Lower lobe of right lung (tissue), 2 donors: ENCODE results near the gene SMARCC2. TPM values are rescaled to one million over a fixed set of nuclear protein-coding genes. Genes with fewer than 3 reads are reported as not detected.

Source experiments
- ATAC-seq, 2 donors: fragments of 200-7000 bp; cut with Tn5 transposase; one replicate each; pipeline ENCODE4 v1.9.1; 2020 to 2022; ENCODE audit warnings: mild to moderate bottlenecking in 2 of 2, moderate library complexity in 2 of 2
- DNase-seq: peaks from one replicate; pipeline ENCODE4 v3.0.0-alpha.2; 2020
- H3K27ac ChIP-seq: fragments of 200-600 bp; one replicate; pipeline ENCODE4 v1.8.0; 2022
- H3K27me3 ChIP-seq: fragments of 200-600 bp; one replicate; pipeline ENCODE4 v1.8.0; 2022; ENCODE audit warnings: low read depth
- H3K36me3 ChIP-seq: fragments of 200-600 bp; one replicate; pipeline ENCODE4 v1.8.0; 2022; ENCODE audit warnings: mild to moderate bottlenecking
- H3K4me1 ChIP-seq: fragments of 200-600 bp; one replicate; pipeline ENCODE4 v1.8.0; 2022
- H3K4me3 ChIP-seq: fragments of 200-600 bp; one replicate; pipeline ENCODE4 v1.8.0; 2022; ENCODE audit warnings: mild to moderate bottlenecking
- H3K9me3 ChIP-seq: fragments of 200-600 bp; one replicate; pipeline ENCODE4 v1.8.0; 2022
- intact Hi-C: fragments of 100-400 bp; cut with DNase I; formaldehyde crosslinking; loops from one replicate; pipeline ENCODE4 v1.11.0; 2022
- total RNA-seq: library from RNA; stranded (reverse); fragmentation: NEBNext Ultra II Directional; extraction: Animal tissue kit (Norgen Biotek cat#: 25700); gene quantifications from one replicate; pipeline ENCODE4 v1.2.1, GENCODE V29; 2021
- TF ChIP-seq, protein P1 (sequence below): fragments of 200-600 bp; IDR thresholded peaks from one replicate; pipeline ENCODE4 v1.8.0; 2022; ENCODE audit warnings: antibody characterized with exemption, mild to moderate bottlenecking
- donor health status: DM: no; HTN: yes; CAD: no; lungs with severe emphysema.

SMARCC2 gene
- total RNA-seq, 1 donor from 2014 or later = 115 TPM

DNA sequence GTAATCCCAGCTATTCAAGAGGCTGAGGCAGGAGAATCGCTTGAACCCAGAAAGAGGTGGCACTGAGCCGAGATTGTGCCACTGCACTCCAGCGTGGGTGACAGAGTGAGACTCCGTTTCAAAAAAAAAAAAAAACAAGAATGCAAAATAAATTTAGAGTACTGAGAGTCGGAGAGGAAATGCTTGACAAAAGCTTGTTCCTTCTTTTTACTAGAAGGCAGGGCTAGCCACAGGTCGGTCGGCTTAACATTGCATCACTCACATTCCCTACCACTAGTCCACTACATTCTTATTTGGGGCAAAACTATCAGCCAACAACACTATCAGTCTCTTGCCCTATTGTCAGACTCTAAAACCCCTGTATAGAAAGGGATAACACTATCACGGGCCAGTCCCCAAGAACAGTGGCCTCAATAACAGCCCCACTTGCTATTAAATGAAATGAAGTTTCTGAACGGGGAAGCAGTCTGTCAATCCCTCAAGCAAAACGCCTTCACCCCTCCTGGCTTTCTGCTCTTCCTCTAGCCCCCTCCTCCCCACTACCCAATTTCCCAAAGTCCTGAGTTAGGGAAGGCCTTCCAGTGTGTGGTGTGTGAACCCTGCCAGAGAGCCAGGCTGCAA is 31.4 kb upstream of the SMARCC2 start:
- no peaks in the 10 kb centered on the region for H3K9me3 ChIP-seq
- H3K27ac ChIP-seq = peak overlapping the region; percentile 96
- H3K4me1 ChIP-seq = peaks cover 43% of the 10 kb centered on the region
- intact Hi-C loops = no loop called here
- H3K36me3 ChIP-seq = peaks cover 17% of the 10 kb centered on the region
- no peaks in the 10 kb centered on the region for H3K27me3 ChIP-seq
- ATAC-seq = peak; percentile 6 to 20
- peak overlapping the region; percentile 80 for H3K4me3 ChIP-seq
- DNase-seq = peak; percentile 52
- TF ChIP-seq, protein P1, sequence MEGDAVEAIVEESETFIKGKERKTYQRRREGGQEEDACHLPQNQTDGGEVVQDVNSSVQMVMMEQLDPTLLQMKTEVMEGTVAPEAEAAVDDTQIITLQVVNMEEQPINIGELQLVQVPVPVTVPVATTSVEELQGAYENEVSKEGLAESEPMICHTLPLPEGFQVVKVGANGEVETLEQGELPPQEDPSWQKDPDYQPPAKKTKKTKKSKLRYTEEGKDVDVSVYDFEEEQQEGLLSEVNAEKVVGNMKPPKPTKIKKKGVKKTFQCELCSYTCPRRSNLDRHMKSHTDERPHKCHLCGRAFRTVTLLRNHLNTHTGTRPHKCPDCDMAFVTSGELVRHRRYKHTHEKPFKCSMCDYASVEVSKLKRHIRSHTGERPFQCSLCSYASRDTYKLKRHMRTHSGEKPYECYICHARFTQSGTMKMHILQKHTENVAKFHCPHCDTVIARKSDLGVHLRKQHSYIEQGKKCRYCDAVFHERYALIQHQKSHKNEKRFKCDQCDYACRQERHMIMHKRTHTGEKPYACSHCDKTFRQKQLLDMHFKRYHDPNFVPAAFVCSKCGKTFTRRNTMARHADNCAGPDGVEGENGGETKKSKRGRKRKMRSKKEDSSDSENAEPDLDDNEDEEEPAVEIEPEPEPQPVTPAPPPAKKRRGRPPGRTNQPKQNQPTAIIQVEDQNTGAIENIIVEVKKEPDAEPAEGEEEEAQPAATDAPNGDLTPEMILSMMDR = no peak

DNA sequence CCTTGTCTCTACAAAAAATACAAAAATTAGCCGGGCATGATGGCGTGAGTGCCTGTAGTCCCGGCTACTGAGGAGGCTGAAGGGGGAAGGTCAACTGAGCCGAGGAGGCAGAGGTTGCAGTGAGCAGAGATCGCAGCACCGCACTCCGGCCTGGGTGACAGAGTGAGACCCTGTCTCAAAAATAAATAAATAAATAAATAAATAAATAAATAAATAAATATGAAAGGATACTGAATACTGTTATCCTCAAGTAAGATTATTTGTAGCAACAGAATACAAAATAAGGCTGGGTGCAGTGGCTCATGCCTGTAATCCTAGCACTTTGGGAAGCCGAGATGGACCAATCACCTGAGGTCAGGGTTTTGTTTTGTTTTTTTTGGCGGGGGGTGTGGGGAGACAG is 30.6 kb upstream of the SMARCC2 start:
- peak overlapping the region; percentile 96 for H3K27ac ChIP-seq
- H3K27me3 ChIP-seq = no peaks in the 10 kb centered on the region
- peaks cover 26% of the 10 kb centered on the region for H3K36me3 ChIP-seq
- ATAC-seq = no peak
- H3K4me1 ChIP-seq = peaks cover 41% of the 10 kb centered on the region
- H3K9me3 ChIP-seq = no peaks in the 10 kb centered on the region
- intact Hi-C loops = no loop called here
- DNase-seq = no peak
- TF ChIP-seq, protein P1 = no peak
- no peak overlapping the region for H3K4me3 ChIP-seq

DNA sequence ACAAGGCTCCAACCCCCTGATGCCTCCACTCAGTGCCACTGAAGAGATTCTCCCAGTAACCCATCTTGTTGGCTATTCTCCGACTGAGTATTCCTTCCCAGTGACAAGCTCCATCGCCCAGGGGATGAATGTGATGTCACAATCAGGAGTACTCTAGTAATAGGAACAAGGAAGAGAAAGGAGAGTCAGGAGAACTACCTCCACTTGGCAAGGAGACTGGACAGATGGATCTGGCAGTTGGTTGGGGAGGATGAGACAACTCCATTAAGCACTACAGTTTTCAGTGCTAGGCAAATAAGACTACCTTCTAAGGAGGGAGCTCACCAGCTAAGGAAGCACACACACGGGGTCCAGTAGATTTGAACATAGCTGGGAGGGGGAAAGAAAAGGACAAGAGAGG is 27.2 kb upstream of the SMARCC2 start:
- Histone ChIP-seq H3K4me1 (peaks cover 15% of the 10 kb centered on the region), H3K27ac (no peak overlapping the region), H3K27me3 (no peaks in the 10 kb centered on the region), H3K36me3 (peaks cover 60% of the 10 kb centered on the region), H3K9me3 (no peaks in the 10 kb centered on the region), H3K4me3 (no peak overlapping the region)
- TF ChIP-seq, protein P1 = no peak
- DNase-seq = no peak
- intact Hi-C loops = no loop called here
- no peak for ATAC-seq

GRCh38 chr12:56213878-56214277 is 24.6 kb upstream of the SMARCC2 start:
- intact Hi-C loops = no loop called here

DNA sequence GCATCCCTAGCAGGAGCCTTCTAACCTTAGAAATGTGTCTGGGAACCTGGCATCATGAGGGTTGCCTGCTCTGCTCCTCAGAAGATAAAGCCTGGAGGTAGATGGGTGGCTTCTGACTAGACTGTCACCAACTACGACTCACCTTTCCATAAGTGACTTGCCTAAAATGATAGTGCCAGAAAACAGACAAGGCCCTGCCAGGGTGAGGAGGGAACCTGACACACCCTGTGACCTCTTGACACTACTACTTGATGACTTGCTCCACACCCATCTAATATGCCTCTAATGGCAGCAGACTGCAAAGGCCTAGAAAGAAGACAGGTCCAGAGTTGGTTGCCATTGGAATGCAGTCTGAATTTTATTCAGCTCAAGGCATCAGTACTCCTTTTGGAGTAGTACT is 23.1 kb upstream of the SMARCC2 start:
- intact Hi-C loops = no loop called here
- H3K9me3 ChIP-seq = no peaks in the 10 kb centered on the region
- DNase-seq = no peak
- ATAC-seq = no peak
- H3K36me3 ChIP-seq = peaks cover 99% of the 10 kb centered on the region
- no peak overlapping the region for H3K27ac ChIP-seq
- no peak overlapping the region for H3K4me3 ChIP-seq
- TF ChIP-seq, protein P1 = no peak
- no peaks in the 10 kb centered on the region for H3K27me3 ChIP-seq
- no peaks in the 10 kb centered on the region for H3K4me1 ChIP-seq

More at GRCh38 chr12:56213878-56214277, 24.6 kb upstream of the SMARCC2 start:
- ATAC-seq (no peak), DNase-seq (no peak)
- H3K27me3 ChIP-seq = no peaks in the 10 kb centered on the region
- H3K27ac ChIP-seq = no peak overlapping the region
- H3K36me3 ChIP-seq = peaks cover 85% of the 10 kb centered on the region
- H3K9me3 ChIP-seq = no peaks in the 10 kb centered on the region
- TF ChIP-seq, protein P1 = no peak
- H3K4me1 ChIP-seq = no peaks in the 10 kb centered on the region
- H3K4me3 ChIP-seq = no peak overlapping the region
